ENCODE measurements around the gene RAB11A.

The RAB11A gene

DNA sequence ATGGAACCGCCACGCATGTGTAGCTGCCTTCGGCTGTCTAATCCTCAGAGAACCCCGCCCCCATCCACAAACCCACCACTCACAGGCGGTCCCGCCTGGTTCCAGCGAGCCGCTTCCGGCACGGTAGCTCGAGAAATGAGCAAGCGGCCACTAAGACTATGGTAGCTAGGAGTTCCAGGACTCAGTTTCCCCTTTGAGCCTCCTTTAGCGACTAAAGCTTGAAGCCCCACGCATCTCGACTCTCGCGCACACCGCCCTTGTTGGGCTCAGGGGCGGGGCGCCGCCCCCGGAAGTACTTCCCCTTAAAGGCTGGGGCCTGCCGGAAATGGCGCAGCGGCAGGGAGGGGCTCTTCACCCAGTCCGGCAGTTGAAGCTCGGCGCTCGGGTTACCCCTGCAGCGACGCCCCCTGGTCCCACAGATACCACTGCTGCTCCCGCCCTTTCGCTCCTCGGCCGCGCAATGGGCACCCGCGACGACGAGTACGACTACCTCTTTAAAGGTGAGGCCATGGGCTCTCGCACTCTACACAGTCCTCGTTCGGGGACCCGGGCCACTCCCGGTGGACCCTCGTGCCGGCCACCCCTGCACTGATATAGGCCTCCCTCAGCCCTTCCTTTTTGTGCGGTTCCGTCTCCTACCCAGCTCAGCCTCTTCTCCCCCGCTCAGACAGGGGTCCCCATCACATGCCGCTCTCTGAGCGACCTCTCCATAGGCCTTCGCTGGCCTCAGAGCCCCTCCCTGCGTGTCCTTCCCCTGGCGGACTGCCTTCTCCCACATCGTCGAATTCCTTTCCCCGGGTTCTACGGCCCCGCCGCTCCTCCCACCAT, at the start of gene RAB11A:
RAB11A (plus strand) TSS at position 366 of the 828 bp plus-strand sequence; CDS start at position 461, 95 bp downstream.
- in situ Hi-C loops (cut with MboI; ENCODE audit: low sequenced_read_pairs) = no loop called here

DNA sequence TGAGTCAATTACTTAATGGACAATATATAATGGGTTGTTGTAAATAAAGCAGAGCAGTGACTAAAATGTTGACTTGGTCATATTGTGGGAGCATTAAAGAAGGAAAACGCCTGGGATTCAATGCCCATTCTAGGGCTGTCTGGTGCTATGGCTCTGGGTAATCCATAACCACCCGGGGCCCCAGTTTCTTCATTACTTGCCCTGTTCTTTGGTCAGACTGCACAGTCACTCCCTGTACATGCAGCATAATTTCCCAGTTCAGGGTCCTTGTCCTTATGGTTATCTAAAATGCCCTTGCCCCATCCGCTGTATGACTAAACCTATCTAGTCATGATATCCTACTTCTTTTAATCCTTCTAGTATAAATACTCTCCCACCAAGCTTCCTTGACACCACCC, 49.7 kb upstream of the RAB11A start:
- in situ Hi-C loops (cut with MboI; ENCODE audit: low sequenced_read_pairs) = no loop called here

DNA sequence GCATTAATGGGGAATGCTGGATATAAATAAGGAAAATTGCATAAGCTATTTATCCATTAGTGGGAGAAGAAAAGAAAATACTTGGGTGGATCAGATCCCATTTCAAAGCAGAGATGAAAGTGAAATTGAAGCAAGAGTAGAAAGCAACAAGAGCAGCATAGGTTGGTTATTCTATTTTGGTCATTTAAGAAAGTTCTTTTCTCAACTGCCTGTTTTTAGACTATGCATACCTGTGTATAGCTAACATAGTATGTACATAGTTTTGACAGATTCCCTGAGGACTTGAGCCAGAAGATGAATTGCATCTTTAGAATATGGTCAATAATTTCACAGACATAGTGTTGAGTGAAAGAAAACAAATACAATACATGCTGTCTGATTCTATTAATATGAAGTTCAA, 48.2 kb upstream of the RAB11A start:
- in situ Hi-C loops (cut with MboI; ENCODE audit: low sequenced_read_pairs) = no loop called here

DNA sequence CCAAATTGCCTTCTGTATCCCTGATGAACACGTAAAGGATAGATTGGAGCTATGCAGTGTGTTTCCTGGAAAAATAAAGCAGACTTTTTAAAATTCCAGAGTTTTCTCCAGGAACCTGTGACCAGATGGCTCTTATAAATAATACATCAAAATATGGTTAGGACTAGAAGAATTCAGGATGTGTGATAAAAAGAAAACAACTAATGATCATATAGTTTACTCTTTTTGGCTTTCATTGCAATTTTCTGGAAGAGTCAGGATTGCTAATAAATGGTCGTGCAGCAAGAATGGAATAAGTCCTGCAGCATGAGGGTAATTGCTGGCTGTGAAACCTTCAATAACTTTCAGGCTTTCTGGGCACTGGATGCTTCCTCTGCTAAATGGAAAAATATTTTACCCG, 47.0 kb upstream of the RAB11A start:
- in situ Hi-C loops (cut with MboI; ENCODE audit: low sequenced_read_pairs) = no loop called here

DNA sequence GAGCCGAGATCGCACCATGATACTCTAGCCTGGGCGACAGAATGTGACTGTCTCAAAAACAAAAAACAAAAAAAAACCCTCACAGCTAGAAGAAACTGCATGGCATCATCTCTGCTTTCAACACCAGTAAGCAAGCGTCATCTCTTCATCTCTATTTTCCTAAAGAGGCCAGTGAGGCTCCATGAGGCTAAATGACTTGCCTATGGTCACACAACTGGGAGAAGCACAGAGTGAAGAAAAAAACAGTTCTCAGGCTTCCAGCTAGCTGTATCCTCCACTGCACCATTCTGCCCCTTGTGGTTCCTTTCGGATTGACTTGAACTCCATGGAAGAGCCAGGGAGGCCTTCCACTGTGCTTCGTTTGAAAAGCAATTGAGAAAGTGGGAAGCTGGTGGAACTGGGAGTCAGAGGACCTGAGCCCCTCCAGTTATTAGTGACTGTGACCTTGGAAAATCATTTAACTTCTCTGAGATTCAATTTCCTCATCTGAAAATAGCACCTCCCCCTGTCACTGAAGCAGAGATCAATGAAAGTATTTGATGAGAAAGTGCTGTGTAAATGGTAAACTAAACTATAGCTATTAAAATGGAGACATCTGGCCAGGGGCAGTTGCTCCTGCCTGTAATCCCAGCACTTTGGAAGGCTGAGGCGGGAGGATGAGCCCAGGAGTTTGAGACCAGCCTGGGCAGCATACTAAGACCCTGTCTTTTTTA, 45.1 kb upstream of the RAB11A start:
- in situ Hi-C loops (cut with MboI; ENCODE audit: low sequenced_read_pairs) = no loop called here

DNA sequence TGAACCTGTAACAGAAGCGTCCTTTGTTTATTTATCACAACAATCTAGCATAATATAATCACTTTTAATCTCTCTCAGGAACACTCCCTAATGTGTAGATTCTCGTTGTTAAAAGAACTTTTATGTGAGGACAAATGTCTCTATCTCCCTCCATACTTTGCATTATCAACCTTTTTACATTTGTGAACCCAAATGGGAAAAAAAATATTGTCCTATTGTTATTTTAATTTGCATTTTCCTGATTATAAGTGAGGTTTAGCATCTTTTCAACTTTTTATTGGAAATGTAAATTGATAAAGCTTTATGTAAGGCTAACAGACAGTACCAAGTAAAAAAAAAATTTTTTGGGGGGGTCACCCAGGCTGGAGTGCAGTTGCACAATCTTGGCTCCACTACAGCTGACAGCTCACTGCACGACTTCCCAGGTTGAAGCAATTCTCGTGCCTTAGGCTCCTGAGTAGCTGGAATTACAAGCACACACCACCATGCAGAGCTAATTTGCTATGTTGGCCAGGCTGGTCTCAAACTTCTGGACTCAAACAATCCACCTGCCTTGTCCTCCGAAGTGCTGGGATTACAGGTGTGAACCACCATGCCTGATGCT, 44.2 kb upstream of the RAB11A start:
- in situ Hi-C loops (cut with MboI; ENCODE audit: low sequenced_read_pairs) = no loop called here

DNA sequence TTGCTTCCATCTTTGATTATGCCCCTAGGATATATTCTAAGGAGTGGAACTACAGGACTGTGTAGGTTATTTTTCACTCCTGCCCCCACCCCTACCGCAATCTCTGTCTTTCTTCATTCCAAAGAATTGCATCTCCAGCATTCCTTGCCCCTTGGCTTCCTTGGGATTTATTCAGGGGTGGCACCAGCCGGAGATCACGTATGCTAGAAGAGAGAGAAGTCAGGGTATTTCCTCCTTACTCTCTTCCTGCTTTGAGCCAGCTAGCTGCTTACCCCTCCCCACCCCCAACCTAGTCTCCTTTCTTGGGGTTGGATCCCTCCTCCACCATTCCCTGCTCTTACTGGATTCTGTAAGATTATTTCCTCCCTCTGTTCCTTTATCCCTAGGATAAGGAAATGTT, 42.2 kb upstream of the RAB11A start:
- in situ Hi-C loops (cut with MboI; ENCODE audit: low sequenced_read_pairs) = no loop called here

DNA sequence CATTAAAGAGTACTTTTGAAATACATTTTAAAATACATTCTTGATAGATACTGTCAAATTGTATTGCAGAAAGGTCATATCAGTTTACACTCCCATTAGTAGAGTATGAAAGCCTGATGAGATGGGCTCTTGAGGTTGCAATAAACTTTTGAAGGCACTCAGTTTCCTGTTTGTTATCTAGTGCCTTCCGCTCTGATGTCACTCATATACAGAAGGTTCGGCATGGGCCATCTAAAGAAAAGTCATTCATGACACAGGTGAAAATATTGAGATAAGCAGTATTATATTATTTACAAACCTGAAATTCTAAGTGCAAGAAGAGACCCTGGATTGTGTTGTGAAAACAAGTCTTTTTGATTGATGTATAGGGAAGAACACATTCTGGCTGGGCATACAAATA, 40.7 kb upstream of the RAB11A start:
- in situ Hi-C loops (cut with MboI; ENCODE audit: low sequenced_read_pairs) = no loop called here

DNA sequence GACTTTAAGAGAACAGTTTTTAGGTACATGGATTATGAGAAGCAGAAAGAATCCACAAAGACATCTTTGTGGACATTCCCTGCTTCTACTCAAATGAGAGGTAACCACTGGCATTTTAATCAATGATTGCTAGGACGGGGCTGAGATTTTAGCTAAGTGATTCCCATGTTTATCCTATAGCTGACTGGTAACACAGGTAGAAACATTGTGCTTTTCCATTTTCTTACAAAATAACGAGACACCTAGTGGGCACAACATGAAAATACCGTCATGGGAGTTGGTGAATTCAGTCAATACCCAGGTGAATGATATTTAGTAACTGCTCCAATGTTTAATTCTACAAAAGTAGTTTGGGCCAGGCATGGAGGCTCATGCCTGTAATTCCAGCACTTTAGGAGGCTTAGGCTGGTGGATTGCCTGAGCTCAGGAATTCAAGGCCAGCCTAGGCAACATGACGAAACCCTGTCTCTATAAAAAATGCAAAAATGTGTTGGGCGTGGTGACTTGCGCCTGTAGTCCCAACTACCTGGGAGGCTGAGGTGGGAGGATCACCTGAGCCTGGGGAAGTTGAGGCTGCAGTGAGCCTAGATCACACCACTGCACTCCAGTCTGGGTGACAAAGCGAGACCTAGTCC, 40.0 kb upstream of the RAB11A start:
- in situ Hi-C loops (cut with MboI; ENCODE audit: low sequenced_read_pairs) = no loop called here

DNA sequence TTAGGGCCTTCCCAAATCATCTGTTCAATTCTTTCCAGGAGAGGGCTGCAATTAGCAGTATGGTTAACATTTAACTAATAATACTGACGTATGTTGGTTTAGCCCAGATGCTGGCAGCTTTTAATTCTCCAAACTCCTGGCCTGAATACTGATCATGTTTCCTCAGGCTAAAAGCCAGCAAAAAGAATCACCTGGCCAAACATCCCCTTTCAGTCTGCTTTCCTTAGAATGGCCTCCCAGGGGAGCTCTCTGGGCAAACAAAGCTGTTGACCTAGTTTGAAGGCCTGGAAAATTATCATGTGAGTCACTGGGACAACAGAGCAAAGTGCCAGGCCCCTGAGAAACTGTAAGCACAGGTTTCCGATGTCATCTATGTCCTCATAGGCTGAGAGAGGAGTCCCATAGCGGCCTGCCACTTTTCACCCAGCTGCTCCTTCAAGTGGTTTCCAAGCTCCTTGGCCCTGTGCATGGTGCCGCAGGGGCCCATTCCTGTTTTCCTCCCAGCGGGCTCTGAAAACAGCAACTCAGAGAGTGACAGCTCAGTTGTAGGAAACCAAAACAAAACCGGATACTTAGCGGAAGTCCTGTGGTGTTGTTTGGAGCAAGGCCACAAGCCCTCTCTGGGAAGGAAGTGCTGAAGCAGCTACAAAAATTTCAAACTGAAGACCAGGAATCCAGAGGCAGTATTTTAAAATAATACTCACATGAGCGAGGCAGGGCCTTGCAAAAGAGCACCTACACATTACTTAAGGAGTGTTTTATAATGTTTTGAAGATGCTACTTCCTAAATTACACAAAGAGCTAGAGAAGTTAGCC, 36.5 kb upstream of the RAB11A start:
- in situ Hi-C loops (cut with MboI; ENCODE audit: low sequenced_read_pairs) = no loop called here

DNA sequence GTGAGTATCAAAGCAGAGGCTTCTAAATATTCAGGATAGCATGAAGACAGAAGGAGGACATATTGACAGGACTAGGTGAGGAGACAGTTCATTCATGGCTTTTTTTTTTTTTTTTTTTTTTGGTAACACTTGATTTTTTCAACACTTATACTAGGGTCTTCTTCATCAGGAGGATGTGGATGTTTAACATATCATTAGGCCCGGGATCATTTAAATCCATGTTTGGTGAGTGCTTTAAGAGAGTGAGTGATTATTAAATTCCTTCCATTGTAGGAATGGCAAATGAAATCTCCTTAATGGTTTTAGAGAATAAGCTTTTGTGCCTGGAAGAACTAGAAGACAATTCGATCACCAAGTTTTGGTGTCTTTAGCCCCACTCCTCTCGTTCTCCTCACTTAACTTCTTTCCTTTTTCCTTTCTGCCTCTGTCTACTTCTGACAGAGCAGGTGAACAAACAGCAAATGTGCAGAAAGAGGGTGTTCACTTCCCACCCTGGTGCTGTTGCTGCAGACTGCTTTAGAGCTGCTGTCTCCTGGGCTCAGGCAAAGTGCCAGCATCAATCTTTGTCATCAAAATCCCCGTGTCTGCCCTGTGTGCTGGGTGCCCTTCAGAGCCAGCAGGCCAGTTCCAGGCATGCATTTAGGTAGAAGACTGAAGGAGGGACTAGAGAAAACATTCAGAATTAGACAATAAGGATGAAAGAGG, 35.6 kb upstream of the RAB11A start:
- in situ Hi-C loops (cut with MboI; ENCODE audit: low sequenced_read_pairs) = no loop called here

DNA sequence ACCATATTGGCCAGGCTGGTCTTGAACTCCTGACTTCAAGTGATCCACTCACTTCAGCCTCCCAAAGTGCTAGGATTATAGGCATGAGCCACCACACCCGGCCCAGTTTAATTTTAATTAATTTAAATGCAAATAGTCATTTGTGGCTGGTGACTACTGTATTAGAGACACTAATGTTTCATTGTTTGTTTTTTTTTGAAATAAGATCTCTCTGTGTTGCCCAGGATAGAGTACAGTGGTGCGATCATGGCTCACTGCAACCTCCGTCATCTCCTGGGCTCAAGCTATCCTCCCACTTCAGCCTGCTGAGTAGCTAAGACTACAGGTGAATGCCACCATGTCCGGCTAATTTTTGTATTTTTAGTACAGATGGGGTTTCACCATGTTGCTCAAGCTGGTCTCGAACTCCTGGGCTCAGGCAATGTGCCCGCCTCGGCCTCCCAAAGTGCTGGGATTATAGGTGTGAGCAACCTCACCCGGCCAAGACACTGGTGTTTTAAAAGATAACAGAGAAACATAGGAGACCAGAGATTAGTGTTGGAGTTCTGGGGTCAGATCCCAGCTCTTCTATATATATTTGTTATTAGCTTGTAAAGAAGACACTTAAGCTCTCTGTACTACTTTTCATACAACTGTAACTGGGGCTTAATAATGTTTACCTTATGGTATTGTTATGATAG, 34.5 kb upstream of the RAB11A start:
- in situ Hi-C loops (cut with MboI; ENCODE audit: low sequenced_read_pairs) = no loop called here

DNA sequence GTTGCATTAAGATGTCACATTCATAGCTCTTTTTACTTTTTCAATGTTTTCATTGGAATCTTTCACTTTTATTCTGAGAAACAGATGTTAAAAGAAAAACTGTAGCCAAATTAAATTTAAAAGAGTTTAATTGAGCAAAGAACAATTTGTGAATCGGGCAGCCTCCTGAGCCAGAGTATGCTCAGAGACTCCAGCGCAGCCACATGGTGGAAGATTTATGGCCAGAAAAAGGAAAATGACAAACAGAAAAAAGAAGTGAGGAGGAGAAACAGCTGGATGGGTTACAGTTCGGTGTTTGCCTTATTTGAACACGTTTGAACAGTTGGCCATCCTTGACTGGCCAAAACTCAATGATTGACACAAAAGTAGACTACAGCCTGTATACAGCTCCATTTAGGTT, 33.8 kb upstream of the RAB11A start:
- in situ Hi-C loops (cut with MboI; ENCODE audit: low sequenced_read_pairs) = no loop called here

DNA sequence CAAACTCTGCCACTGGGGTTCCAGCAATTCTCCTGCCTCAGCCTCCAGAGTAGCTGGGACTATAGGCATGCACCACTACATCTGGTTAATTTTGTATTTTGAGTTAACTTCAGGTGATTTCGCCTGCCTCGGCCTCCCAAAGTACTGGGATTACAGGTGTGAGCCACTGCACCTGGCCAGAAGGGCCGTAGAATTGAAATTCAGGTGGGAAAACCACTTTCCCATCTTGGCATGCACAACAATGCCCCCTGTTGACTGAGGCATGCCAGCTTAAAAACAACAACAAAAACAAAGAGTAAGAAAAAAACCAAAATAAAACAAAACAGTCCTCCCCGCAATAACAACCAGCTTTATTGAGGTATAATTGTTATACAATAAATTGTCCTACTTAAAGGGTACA, 32.6 kb upstream of the RAB11A start:
- in situ Hi-C loops (cut with MboI; ENCODE audit: low sequenced_read_pairs) = no loop called here

DNA sequence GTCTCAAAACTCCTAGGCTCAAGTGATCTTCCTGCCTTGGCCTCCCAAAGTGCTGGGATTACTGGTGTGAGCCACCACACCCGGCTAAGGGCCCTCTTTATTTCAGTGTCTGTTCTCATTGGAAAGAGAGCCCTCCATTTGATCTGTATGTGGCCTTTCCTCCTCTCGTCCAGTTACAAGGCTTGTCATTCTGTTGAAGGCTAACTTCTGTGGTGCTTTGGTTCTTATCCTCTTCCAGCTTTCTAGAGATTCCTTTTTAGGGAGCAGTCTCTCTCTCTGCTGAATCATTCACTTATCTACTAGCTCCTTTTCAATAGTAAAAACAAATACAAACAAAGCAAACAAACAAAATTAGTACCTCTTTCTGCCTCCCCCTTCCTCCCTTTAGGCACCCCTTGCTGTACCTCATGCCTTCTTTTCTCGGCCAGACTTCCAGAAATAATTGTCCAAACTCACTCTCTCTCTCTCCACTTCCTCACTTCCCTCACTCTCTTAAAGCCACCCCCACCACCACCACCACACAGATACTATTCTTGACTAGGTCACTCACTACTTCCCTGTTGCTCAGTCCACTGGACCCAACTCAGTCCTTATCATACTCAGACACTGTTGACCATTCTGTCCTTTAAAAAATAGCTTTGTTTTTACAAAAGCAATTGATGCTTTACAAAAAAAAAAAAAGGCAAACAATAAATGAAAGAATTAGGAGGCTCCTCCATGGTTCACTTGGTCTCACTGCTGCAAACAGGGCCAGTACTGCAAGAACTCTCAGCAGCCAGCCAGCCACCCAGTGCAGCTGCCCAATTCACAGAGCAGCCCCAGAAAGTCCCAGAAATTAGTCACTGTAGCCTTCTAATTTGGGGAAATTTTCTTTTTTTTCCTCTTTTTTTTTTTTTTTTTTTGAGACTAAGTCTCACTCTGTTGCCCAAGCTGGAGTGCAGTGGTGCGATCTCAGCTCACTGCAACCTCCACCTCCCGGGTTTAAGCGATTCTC, 31.7 kb upstream of the RAB11A start:
- in situ Hi-C loops (cut with MboI; ENCODE audit: low sequenced_read_pairs) = no loop called here

DNA sequence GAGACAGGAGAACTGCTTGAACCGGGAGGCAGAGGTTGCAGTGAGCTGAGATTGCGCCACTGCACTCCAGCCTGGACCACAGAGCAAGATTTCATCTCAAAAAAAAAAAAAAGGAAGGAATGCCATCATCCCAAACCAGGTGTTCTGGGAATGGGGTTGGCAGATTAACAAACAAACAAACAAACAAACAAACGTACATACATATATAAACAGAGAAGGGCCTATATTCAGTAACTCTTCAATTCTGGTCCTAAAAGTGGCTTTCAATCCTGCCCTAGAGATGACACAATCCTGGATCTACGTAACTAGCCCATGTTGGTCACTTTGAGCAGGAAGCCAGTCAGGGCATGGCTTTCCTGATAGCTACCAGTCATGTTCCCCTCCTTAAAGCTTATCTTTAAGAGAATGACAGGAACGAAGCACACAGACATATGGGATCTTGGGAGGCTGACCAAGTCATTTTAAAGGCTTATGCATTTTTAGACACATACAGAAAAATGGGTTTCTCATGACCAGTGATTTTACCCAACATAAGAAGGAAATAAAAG, 29.9 kb upstream of the RAB11A start:
- in situ Hi-C loops (cut with MboI; ENCODE audit: low sequenced_read_pairs) = no loop called here

DNA sequence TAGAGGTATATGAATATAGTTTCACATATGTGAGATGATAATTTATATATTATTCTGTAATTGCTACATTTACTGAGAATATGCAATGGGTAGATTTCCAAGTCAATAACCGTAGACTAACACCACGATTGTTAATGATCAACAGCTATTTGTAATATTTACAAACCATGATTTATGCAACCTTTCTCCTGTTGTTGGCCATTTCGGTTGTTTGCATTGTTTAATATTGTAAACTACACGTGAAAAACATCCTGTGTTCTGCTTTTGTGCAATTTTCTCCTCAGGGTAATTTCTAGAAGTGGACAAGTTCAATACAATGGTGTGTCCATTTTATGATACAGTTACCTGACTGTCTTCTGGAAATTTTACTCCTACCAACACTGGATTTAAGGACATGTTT, 29.3 kb upstream of the RAB11A start:
- in situ Hi-C loops (cut with MboI; ENCODE audit: low sequenced_read_pairs) = no loop called here

Measured in HL-60/S4 treated with retinoic acid at 250 ng/mL for 4 days and 3 days (cell line).